SK-N-SH (cell line): Measurements from ENCODE around the gene IPO11. TPM values are rescaled to one million over a fixed set of nuclear protein-coding genes. Genes with fewer than 3 reads are reported as not detected.

Source experiments
- CTCF ChIA-PET: fragments of 300-600, 350-600 bp; formaldehyde crosslinking; extraction: SDS; loops from one replicate; lab custom pipeline; 2021; lab: Yijun Ruan, JAX
- POLR2A ChIA-PET: fragments of 350-600 bp; sonication (Branson Sonifier 250); formaldehyde crosslinking; extraction: SDS; loops from one replicate; lab custom pipeline; 2020; ENCODE audit warnings: antibody characterized with exemption, inconsistent platforms; lab: Yijun Ruan, JAX
- DNase-seq: peaks from one replicate; pipeline ENCODE4 v3.0.0; 2012
- H2AFZ ChIP-seq: fragments of 200-600 bp; sonication (generic); 2 replicates; pipeline ENCODE4 v1.8.1; 2016; ENCODE audit warnings: antibody characterized with exemption, mild to moderate bottlenecking, low read depth
- H3F3A ChIP-seq: fragments of 200-600 bp; sonication (generic); replicated peaks from 2 replicates; pipeline ENCODE3; 2016; ENCODE audit warnings: antibody characterized with exemption, mild to moderate bottlenecking; ENCODE audit not compliant: insufficient read depth
- H3K27ac ChIP-seq, 2 experiments: fragments of 200-500 bp in 1 of 2; fragments of 200-600 bp in 1 of 2; sonication (Bioruptor generic) in 1 of 2; sonication (generic), shearing (Covaris generic) in 1 of 2; 2 replicates each; pipeline versions ENCODE4 v1.5.1 to v1.6.1; 2014 to 2016; ENCODE audit warnings: low read depth in 2 of 2, inconsistent platforms in 1 of 2, low read length in 1 of 2, mild to moderate bottlenecking in 1 of 2, mixed read lengths in 1 of 2
- H3K27me3 ChIP-seq: fragments of 200-600 bp; sonication (generic), shearing (Covaris generic); 2 replicates; pipeline ENCODE4 v1.6.1; 2016; ENCODE audit warnings: mixed run types; ENCODE audit not compliant: insufficient read depth
- H3K36me3 ChIP-seq, 2 experiments: fragments of 200-500 bp in 1 of 2; fragments of 200-600 bp in 1 of 2; sonication (Bioruptor generic) in 1 of 2; sonication (generic) in 1 of 2; replicated peaks in 1 of 2; 2 replicates each; pipeline versions ENCODE3 to v1.5.1; 2014 to 2016; ENCODE audit warnings: low read length in 1 of 2, mild to moderate bottlenecking in 1 of 2; ENCODE audit not compliant: insufficient read depth in 2 of 2, control insufficient read depth in 1 of 2
- H3K4me1 ChIP-seq, 2 experiments: fragments of 200-500 bp in 1 of 2; fragments of 200-600 bp in 1 of 2; sonication (Bioruptor generic) in 1 of 2; sonication (generic), shearing (Covaris generic) in 1 of 2; 2 replicates each; pipeline versions ENCODE4 v1.5.1 to v1.6.1; 2014 to 2016; ENCODE audit warnings: low read depth in 1 of 2, low read length in 1 of 2, mixed run types in 1 of 2; ENCODE audit not compliant: insufficient read depth in 2 of 2, control insufficient read depth in 1 of 2
- H3K4me2 ChIP-seq: fragments of 200-600 bp; sonication (generic), shearing (Covaris generic); 2 replicates; pipeline ENCODE4 v1.6.1; 2017; ENCODE audit warnings: mixed run types
- H3K4me3 ChIP-seq, 2 experiments: fragments of 200-500 bp in 1 of 2; fragments of 200-600 bp in 1 of 2; sonication (Bioruptor generic) in 1 of 2; sonication (generic), shearing (Covaris generic) in 1 of 2; 2 replicates each; pipeline versions ENCODE4 v1.5.1 to v1.8.1; 2014 to 2016; ENCODE audit warnings: low read depth in 2 of 2, inconsistent platforms in 1 of 2, low read length in 1 of 2, mild to moderate bottlenecking in 1 of 2, mixed read lengths in 1 of 2, moderate library complexity in 1 of 2
- H3K79me2 ChIP-seq: fragments of 200-600 bp; sonication (generic); 2 replicates; pipeline ENCODE4 v1.8.1; 2017; ENCODE audit warnings: mild to moderate bottlenecking; ENCODE audit not compliant: insufficient read depth
- H3K9ac ChIP-seq: fragments of 200-600 bp; sonication (generic); 2 replicates; pipeline ENCODE4 v1.6.1; 2017; ENCODE audit warnings: mixed run types
- H3K9me2 ChIP-seq: fragments of 200-600 bp; sonication (generic); 2 replicates; pipeline ENCODE4 v1.6.1; 2017; ENCODE audit warnings: mixed run types
- H3K9me3 ChIP-seq: fragments of 200-600 bp; sonication (generic); 2 replicates; pipeline ENCODE4 v1.6.1; 2017; ENCODE audit warnings: mixed run types, mild to moderate bottlenecking, moderate library complexity
- H4K20me1 ChIP-seq: fragments of 200-600 bp; sonication (generic); 2 replicates; pipeline ENCODE4 v1.6.1; 2017; ENCODE audit warnings: mild to moderate bottlenecking, mixed run types; ENCODE audit not compliant: insufficient read depth
- EP300 ChIP-seq, 2 experiments: IDR thresholded peaks; 2 replicates each; pipeline versions ENCODE4 v1.4.0 to v1.6.1; 2012; ENCODE audit warnings: borderline replicate concordance in 1 of 2, low read depth in 1 of 2, low read length in 1 of 2
- EZH2phosphoT487 ChIP-seq: fragments of 200-600 bp; sonication (generic); IDR thresholded peaks from 2 replicates; pipeline ENCODE4 v1.6.1; 2017; ENCODE audit warnings: low read depth, mixed run types, mild to moderate bottlenecking, antibody characterized with exemption, moderate library complexity, borderline replicate concordance
- FOSL2 ChIP-seq: IDR thresholded peaks from 2 replicates; pipeline ENCODE4 v1.4.0; 2012; ENCODE audit warnings: low read depth, mild to moderate bottlenecking, moderate library complexity, borderline replicate concordance
- FOXJ3 ChIP-seq: sonication (generic); formaldehyde crosslinking; IDR thresholded peaks from 2 replicates; pipeline ENCODE4 v1.5.1; 2020; ENCODE audit warnings: mild to moderate bottlenecking, missing genetic modification reagents
- GABPA ChIP-seq: IDR thresholded peaks from 2 replicates; pipeline ENCODE4 v1.4.0; 2012; ENCODE audit warnings: low read depth, mild to moderate bottlenecking
- GATA2 ChIP-seq: sonication (generic); formaldehyde crosslinking; IDR thresholded peaks from 2 replicates; pipeline ENCODE4 v1.5.0; 2020; ENCODE audit warnings: mild to moderate bottlenecking, missing genetic modification reagents
- JUND ChIP-seq: IDR thresholded peaks from 2 replicates; pipeline ENCODE4 v1.4.0; 2012
- POLR2AphosphoS5 ChIP-seq: IDR thresholded peaks from 2 replicates; pipeline ENCODE4 v1.6.1; 2012; ENCODE audit warnings: low read depth, low read length
- RAD21 ChIP-seq: IDR thresholded peaks from 2 replicates; pipeline ENCODE4 v1.6.1; 2012; ENCODE audit warnings: mild to moderate bottlenecking, low read length
- RFX5 ChIP-seq: IDR thresholded peaks from 2 replicates; pipeline ENCODE4 v1.6.1; 2012; ENCODE audit warnings: mild to moderate bottlenecking, improper control_type of control experiment, low read length
- SMC3 ChIP-seq: IDR thresholded peaks from 2 replicates; pipeline ENCODE4 v1.6.1; 2012; ENCODE audit warnings: low read depth, low read length, improper control_type of control experiment
- TEAD4 ChIP-seq: IDR thresholded peaks from 2 replicates; pipeline ENCODE4 v1.4.0; 2012; ENCODE audit warnings: mild to moderate bottlenecking, borderline replicate concordance; ENCODE audit not compliant: insufficient read depth
- WGBS: methylation state at CpG from one replicate; pipeline ENCODE4 v1.1.6; 2017; ENCODE audit warnings: low lambda C conversion rate; 5-methylcytosine and 5-hydroxymethylcytosine counted together
- polyA plus RNA-seq, 3 experiments: library from polyadenylated mRNA; depleted of rRNA; stranded (reverse); fragments of >200 nt; gene quantifications; 2 replicates each; pipeline ENCODE4 v1.2.3, GENCODE V29; 2012
- TF ChIP-seq, protein P1 (sequence below): IDR thresholded peaks from 2 replicates; pipeline ENCODE4 v1.6.1; 2012; ENCODE audit warnings: mild to moderate bottlenecking, low read depth, low read length, moderate library complexity
- TF ChIP-seq, protein P2 (sequence below): fragments of 200-600 bp; sonication (generic); IDR thresholded peaks from 2 replicates; pipeline ENCODE4 v1.6.1; 2017; ENCODE audit warnings: antibody characterized with exemption, mild to moderate bottlenecking, moderate library complexity
- TF ChIP-seq, protein P3 (sequence below): fragments of 150-350 bp; IDR thresholded peaks from 2 replicates; pipeline ENCODE4 v1.6.1; 2017; ENCODE audit warnings: antibody characterized with exemption, low read length, low read depth, borderline replicate concordance
- TF ChIP-seq, protein P4 (sequence below): IDR thresholded peaks from 2 replicates; pipeline ENCODE4 v1.4.0; 2012; ENCODE audit warnings: low read depth, borderline replicate concordance
- TF ChIP-seq, protein P5 (sequence below): IDR thresholded peaks from 2 replicates; pipeline ENCODE4 v1.4.0; 2012; ENCODE audit warnings: low read depth, borderline replicate concordance

Gene IPO11
- polyA plus RNA-seq, 1 of the 3 experiments (the other 2 are of a cell fraction): 8.1 TPM

DNA sequence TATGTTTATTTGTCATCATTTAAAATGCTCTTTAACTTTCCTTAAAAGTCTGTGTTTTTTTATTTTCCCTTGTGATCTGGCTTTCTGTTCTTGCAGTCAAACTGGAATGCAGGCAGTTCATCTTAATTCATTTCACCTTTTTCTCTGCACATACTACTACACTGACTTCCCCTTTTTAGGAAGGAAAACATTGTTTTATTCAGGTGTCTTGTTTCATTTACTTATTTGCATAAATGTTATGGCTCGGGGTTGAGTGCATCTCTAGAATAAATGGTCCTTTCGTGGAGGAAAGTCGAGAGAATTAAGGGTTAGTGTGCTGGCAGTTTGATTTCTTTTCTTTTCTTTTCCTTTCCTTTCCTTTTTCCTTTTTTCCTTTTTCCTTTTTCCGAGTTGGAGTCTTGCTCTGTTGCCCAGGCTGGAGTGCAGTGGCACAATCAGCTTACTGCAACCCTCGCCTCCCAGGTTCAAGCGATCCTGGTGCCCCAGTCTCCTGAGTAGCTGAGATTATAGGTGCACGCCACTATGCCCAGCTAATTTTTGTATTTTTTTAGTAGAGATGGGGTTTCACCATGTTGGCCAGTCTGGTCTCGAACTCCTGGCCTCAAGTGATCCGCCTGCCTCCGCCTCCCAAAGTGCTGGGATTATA is 90.0 kb downstream of the IPO11 start:
- 94% methylated on average over 10 of the region's 10 CpGs for WGBS
- no peaks in the 10 kb centered on the region for H3K9me3 ChIP-seq
- H3F3A ChIP-seq: peaks cover 6% of the 10 kb centered on the region
- DNase-seq: no peak
- H3K4me1 ChIP-seq: no peaks in the 10 kb centered on the region
- H3K79me2 ChIP-seq: no peaks in the 10 kb centered on the region
- CTCF ChIA-PET: no interaction called here
- no peak overlapping the region for H3K4me3 ChIP-seq
- H4K20me1 ChIP-seq: no peaks in the 10 kb centered on the region
- H3K27me3 ChIP-seq: no peaks in the 10 kb centered on the region
- POLR2A ChIA-PET: no interaction called here
- TF ChIP-seq, protein P1, sequence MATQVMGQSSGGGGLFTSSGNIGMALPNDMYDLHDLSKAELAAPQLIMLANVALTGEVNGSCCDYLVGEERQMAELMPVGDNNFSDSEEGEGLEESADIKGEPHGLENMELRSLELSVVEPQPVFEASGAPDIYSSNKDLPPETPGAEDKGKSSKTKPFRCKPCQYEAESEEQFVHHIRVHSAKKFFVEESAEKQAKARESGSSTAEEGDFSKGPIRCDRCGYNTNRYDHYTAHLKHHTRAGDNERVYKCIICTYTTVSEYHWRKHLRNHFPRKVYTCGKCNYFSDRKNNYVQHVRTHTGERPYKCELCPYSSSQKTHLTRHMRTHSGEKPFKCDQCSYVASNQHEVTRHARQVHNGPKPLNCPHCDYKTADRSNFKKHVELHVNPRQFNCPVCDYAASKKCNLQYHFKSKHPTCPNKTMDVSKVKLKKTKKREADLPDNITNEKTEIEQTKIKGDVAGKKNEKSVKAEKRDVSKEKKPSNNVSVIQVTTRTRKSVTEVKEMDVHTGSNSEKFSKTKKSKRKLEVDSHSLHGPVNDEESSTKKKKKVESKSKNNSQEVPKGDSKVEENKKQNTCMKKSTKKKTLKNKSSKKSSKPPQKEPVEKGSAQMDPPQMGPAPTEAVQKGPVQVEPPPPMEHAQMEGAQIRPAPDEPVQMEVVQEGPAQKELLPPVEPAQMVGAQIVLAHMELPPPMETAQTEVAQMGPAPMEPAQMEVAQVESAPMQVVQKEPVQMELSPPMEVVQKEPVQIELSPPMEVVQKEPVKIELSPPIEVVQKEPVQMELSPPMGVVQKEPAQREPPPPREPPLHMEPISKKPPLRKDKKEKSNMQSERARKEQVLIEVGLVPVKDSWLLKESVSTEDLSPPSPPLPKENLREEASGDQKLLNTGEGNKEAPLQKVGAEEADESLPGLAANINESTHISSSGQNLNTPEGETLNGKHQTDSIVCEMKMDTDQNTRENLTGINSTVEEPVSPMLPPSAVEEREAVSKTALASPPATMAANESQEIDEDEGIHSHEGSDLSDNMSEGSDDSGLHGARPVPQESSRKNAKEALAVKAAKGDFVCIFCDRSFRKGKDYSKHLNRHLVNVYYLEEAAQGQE: no peak
- TF ChIP-seq POLR2AphosphoS5 (no peak), JUND (no peak)
- no peak overlapping the region for H3K4me2 ChIP-seq
- H3K9ac ChIP-seq: no peak overlapping the region
- H3K9me2 ChIP-seq: 0 out of 2 replicates have a peak, but pooled peaks cover 2% of the 10 kb centered on the region
- no peak overlapping the region for H2AFZ ChIP-seq
- no peak overlapping the region for H3K27ac ChIP-seq
- H3K36me3 ChIP-seq: peaks cover 24 to 37% of the 10 kb centered on the region in 2 experiments

DNA sequence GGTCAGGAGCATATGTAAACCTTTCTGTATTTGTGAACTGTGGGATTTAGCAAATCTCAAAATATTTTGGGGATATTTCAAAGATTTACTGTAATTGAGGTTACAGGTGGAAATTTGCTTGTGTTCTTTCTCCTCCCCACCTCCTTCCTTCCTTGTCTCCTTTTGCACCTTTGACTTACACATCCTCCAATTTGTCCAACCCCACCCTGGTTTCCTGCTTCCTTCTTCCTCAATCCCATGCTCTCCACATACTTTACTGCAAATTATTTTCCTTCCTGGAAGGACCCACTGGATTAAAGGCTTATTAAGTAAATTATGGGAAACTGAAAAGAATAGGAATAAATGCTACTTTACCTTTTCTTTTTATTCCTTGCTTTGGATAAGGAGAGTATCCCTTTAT is 91.6 kb downstream of the IPO11 start:
- Histone ChIP-seq H2AFZ (no peak overlapping the region), H3K9ac (no peak overlapping the region), H3F3A (peaks cover 6% of the 10 kb centered on the region), H3K27ac (no peak overlapping the region), H4K20me1 (no peaks in the 10 kb centered on the region), H3K9me2 (0 out of 2 replicates have a peak, but pooled peaks cover 5% of the 10 kb centered on the region), H3K79me2 (no peaks in the 10 kb centered on the region), H3K4me3 (no peak overlapping the region), H3K27me3 (no peaks in the 10 kb centered on the region), H3K4me2 (no peak overlapping the region), H3K9me3 (no peaks in the 10 kb centered on the region), H3K4me1 (no peaks in the 10 kb centered on the region), H3K36me3 (peaks cover 22 to 30% of the 10 kb centered on the region in 2 experiments)
- no peak for DNase-seq
- ChIA-PET POLR2A (no interaction called here), CTCF (no interaction called here)
- TF ChIP-seq, protein P2, sequence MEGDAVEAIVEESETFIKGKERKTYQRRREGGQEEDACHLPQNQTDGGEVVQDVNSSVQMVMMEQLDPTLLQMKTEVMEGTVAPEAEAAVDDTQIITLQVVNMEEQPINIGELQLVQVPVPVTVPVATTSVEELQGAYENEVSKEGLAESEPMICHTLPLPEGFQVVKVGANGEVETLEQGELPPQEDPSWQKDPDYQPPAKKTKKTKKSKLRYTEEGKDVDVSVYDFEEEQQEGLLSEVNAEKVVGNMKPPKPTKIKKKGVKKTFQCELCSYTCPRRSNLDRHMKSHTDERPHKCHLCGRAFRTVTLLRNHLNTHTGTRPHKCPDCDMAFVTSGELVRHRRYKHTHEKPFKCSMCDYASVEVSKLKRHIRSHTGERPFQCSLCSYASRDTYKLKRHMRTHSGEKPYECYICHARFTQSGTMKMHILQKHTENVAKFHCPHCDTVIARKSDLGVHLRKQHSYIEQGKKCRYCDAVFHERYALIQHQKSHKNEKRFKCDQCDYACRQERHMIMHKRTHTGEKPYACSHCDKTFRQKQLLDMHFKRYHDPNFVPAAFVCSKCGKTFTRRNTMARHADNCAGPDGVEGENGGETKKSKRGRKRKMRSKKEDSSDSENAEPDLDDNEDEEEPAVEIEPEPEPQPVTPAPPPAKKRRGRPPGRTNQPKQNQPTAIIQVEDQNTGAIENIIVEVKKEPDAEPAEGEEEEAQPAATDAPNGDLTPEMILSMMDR: no peak
- no peak for TF ChIP-seq TEAD4
- no peak for TF ChIP-seq RAD21
- TF ChIP-seq EP300 (IDR thresholded peaks at IDR 0.05; ENCODE audit: borderline replicate concordance in 1 of 2, low read depth in 1 of 2, low read length in 1 of 2): no peak
- no peak for TF ChIP-seq GABPA
- no peak for TF ChIP-seq FOXJ3
- TF ChIP-seq EZH2phosphoT487: no peak
- TF ChIP-seq, protein P3, sequence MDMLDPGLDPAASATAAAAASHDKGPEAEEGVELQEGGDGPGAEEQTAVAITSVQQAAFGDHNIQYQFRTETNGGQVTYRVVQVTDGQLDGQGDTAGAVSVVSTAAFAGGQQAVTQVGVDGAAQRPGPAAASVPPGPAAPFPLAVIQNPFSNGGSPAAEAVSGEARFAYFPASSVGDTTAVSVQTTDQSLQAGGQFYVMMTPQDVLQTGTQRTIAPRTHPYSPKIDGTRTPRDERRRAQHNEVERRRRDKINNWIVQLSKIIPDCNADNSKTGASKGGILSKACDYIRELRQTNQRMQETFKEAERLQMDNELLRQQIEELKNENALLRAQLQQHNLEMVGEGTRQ: no peak
- TF ChIP-seq RFX5: no peak
- TF ChIP-seq, protein P4, sequence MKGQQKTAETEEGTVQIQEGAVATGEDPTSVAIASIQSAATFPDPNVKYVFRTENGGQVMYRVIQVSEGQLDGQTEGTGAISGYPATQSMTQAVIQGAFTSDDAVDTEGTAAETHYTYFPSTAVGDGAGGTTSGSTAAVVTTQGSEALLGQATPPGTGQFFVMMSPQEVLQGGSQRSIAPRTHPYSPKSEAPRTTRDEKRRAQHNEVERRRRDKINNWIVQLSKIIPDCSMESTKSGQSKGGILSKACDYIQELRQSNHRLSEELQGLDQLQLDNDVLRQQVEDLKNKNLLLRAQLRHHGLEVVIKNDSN: no peak
- no peak for TF ChIP-seq FOSL2
- TF ChIP-seq, protein P5, sequence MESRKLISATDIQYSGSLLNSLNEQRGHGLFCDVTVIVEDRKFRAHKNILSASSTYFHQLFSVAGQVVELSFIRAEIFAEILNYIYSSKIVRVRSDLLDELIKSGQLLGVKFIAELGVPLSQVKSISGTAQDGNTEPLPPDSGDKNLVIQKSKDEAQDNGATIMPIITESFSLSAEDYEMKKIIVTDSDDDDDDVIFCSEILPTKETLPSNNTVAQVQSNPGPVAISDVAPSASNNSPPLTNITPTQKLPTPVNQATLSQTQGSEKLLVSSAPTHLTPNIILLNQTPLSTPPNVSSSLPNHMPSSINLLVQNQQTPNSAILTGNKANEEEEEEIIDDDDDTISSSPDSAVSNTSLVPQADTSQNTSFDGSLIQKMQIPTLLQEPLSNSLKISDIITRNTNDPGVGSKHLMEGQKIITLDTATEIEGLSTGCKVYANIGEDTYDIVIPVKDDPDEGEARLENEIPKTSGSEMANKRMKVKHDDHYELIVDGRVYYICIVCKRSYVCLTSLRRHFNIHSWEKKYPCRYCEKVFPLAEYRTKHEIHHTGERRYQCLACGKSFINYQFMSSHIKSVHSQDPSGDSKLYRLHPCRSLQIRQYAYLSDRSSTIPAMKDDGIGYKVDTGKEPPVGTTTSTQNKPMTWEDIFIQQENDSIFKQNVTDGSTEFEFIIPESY: no peak
- TF ChIP-seq SMC3: no peak
- no peak for TF ChIP-seq GATA2 (CRISPR knock-in tag)
